Large intestine (tissue), 3 donors: Measurements from ENCODE around the gene PCDHGA12. TPM values are rescaled to one million over a fixed set of nuclear protein-coding genes. Genes with fewer than 3 reads are reported as not detected.
"Not testable (repeated sequence)": the region's sequence is repeated elsewhere in the genome, so short reads cannot be mapped to it uniquely, and the experiment has no call there.

Experiments
- DNase-seq, 2 donors: peaks; one replicate each; pipeline versions ENCODE4 v3.0.0 to v3.0.0-alpha.2; 2013
- H3K27ac ChIP-seq: one replicate; pipeline ENCODE4 v1.5.1; 2013; ENCODE audit warnings: low read length
- H3K27me3 ChIP-seq: 2 replicates; pipeline ENCODE4 v1.6.1; 2013; ENCODE audit warnings: low read length; ENCODE audit not compliant: control insufficient read depth, insufficient read depth
- H3K36me3 ChIP-seq: 2 replicates; pipeline ENCODE4 v1.6.1; 2013; ENCODE audit warnings: low read length; ENCODE audit not compliant: control insufficient read depth, insufficient read depth
- H3K4me1 ChIP-seq: one replicate; pipeline ENCODE4 v1.6.1; 2013; ENCODE audit warnings: low read length; ENCODE audit not compliant: control insufficient read depth, insufficient read depth
- H3K4me3 ChIP-seq: one replicate; pipeline ENCODE4 v1.5.1; 2013; ENCODE audit warnings: low read length
- H3K9me3 ChIP-seq: one replicate; pipeline ENCODE4 v1.6.1; 2013; ENCODE audit warnings: mild to moderate bottlenecking, low read depth, low read length, moderate library complexity; ENCODE audit not compliant: control insufficient read depth
- WGBS: methylation state at CpG from one replicate; pipeline ENCODE4 v1.1.5; 2013; ENCODE audit warnings: low lambda C conversion rate; ENCODE audit not compliant: insufficient coverage; 5-methylcytosine and 5-hydroxymethylcytosine counted together
- polyA plus RNA-seq: library from polyadenylated mRNA; unstranded; fragments of 120-200 nt; gene quantifications from one replicate; pipeline ENCODE4 v1.2.1, GENCODE V29; 2013

Gene PCDHGA12
- polyA plus RNA-seq, 1 donor = 0.81 TPM

GRCh38 chr5:141421489-141421855 is 8.8 kb upstream of the PCDHGA12 start:
- H3K27me3 ChIP-seq = peaks cover 63% of the 10 kb centered on the region
- peaks cover 65% of the 10 kb centered on the region for H3K9me3 ChIP-seq
- H3K36me3 ChIP-seq = no peaks in the 10 kb centered on the region
- no peak overlapping the region for H3K4me3 ChIP-seq
- no peak for DNase-seq
- H3K27ac ChIP-seq = no peak overlapping the region
- WGBS = 10% methylated on average over 2 of the region's 13 CpGs
- H3K4me1 ChIP-seq = no peaks in the 10 kb centered on the region

GRCh38 chr5:141422742-141423291 is 7.5 kb upstream of the PCDHGA12 start:
- H3K27me3 ChIP-seq = peaks cover 70% of the 10 kb centered on the region
- H3K9me3 ChIP-seq = peaks cover 66% of the 10 kb centered on the region
- no peaks in the 10 kb centered on the region for H3K36me3 ChIP-seq
- H3K27ac ChIP-seq = no peak overlapping the region
- DNase-seq = no peak
- H3K4me3 ChIP-seq = no peak overlapping the region
- no peaks in the 10 kb centered on the region for H3K4me1 ChIP-seq
- WGBS = no CpG with 5 or more reads among the region's 42 CpGs

- DNase-seq = no peak
- H3K9me3 ChIP-seq = peaks cover 65% of the 10 kb centered on the region
- WGBS = no CpG with 5 or more reads among the region's 53 CpGs
- no peak overlapping the region for H3K4me3 ChIP-seq
- H3K27me3 ChIP-seq = peaks cover 52% of the 10 kb centered on the region
- H3K36me3 ChIP-seq = no peaks in the 10 kb centered on the region
- no peaks in the 10 kb centered on the region for H3K4me1 ChIP-seq
- H3K27ac ChIP-seq = no peak overlapping the region
These were observed 2.4 kb upstream of the PCDHGA12 start for GRCh38 chr5:141427783-141428426.

GRCh38 chr5:141431286-141431685 is 979 bp downstream of the PCDHGA12 start:
- Histone ChIP-seq H3K27me3 (peaks cover 46% of the 10 kb centered on the region), H3K27ac (no peak overlapping the region), H3K9me3 (peaks cover 50% of the 10 kb centered on the region), H3K4me3 (no peak overlapping the region), H3K4me1 (no peaks in the 10 kb centered on the region), H3K36me3 (no peaks in the 10 kb centered on the region)
- no peak for DNase-seq
- no CpG with 5 or more reads among the region's 37 CpGs for WGBS

DNA sequence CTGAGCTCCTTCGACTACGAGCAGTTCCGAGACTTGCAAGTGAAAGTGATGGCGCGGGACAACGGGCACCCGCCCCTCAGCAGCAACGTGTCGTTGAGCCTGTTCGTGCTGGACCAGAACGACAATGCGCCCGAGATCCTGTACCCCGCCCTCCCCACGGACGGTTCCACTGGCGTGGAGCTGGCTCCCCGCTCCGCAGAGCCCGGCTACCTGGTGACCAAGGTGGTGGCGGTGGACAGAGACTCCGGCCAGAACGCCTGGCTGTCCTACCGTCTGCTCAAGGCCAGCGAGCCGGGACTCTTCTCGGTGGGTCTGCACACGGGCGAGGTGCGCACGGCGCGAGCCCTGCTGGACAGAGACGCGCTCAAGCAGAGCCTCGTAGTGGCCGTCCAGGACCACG is 2.0 kb downstream of the PCDHGA12 start:
- H3K4me1 ChIP-seq, H3K4me3 ChIP-seq, DNase-seq, H3K27ac ChIP-seq, H3K36me3 ChIP-seq: not testable (repeated sequence)
- WGBS = no CpG with 5 or more reads among the region's 38 CpGs
- H3K27me3 ChIP-seq = peaks cover 39% of the 10 kb centered on the region
- H3K9me3 ChIP-seq = peaks cover 48% of the 10 kb centered on the region

DNA sequence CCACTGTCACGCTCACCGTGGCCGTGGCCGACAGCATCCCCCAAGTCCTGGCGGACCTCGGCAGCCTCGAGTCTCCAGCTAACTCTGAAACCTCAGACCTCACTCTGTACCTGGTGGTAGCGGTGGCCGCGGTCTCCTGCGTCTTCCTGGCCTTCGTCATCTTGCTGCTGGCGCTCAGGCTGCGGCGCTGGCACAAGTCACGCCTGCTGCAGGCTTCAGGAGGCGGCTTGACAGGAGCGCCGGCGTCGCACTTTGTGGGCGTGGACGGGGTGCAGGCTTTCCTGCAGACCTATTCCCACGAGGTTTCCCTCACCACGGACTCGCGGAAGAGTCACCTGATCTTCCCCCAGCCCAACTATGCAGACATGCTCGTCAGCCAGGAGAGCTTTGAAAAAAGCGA is 2.4 kb downstream of the PCDHGA12 start:
- DNase-seq, H3K27ac ChIP-seq, H3K36me3 ChIP-seq, H3K4me3 ChIP-seq, H3K4me1 ChIP-seq: not testable (repeated sequence)
- peaks cover 35% of the 10 kb centered on the region for H3K27me3 ChIP-seq
- peaks cover 43% of the 10 kb centered on the region for H3K9me3 ChIP-seq
- 8% methylated on average over 2 of the region's 29 CpGs for WGBS

DNA sequence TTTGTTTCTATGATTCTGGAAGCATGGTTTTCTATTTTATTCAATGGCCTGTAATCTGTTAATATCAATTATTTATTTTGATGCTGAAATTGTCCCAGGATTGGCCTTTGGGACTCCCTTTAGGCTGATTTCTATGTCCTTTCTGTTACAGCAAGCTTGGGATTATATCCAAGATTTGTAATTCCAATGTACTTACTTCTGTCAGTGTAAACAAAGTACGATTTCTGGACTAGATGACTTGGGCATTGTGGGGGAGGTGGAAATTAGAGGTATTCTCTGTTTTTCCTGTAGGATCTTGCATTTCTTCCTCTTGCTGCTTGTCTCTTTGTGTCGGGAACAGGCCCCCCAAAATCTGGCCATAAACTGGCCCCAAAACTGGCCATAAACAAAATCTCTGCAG is 3.7 kb downstream of the PCDHGA12 start:
- WGBS = no CpG with 5 or more reads among the region's 2 CpGs
- no peaks in the 10 kb centered on the region for H3K36me3 ChIP-seq
- DNase-seq = no peak
- no peaks in the 10 kb centered on the region for H3K4me1 ChIP-seq
- peaks cover 38% of the 10 kb centered on the region for H3K9me3 ChIP-seq
- H3K4me3 ChIP-seq = no peak overlapping the region
- H3K27me3 ChIP-seq = peaks cover 29% of the 10 kb centered on the region
- no peak overlapping the region for H3K27ac ChIP-seq

DNA sequence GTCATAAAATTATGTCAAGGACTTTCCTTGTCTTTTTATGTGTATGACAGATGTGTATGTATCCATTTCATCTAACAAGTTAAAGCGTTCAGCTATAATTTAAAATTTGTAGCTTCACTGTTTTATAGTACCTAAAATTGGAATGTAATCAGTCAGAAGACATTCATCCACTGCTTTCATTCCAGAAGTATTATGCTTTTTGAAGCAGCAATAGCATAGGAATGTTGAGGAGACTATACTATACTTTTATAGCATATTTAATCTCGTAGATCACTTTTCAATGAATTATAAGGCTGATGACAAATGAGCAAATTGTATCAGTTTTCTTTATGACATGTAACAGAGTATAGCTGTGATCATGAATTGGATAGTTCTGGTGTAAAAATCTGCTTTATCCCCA is 6.9 kb downstream of the PCDHGA12 start:
- H3K27me3 ChIP-seq = peaks cover 9% of the 10 kb centered on the region
- H3K9me3 ChIP-seq = peaks cover 34% of the 10 kb centered on the region
- no peak overlapping the region for H3K4me3 ChIP-seq
- H3K27ac ChIP-seq = no peak overlapping the region
- H3K36me3 ChIP-seq = no peaks in the 10 kb centered on the region
- DNase-seq = no peak
- WGBS = 89% methylated on average over 1 of the region's 2 CpGs
- no peaks in the 10 kb centered on the region for H3K4me1 ChIP-seq

DNA sequence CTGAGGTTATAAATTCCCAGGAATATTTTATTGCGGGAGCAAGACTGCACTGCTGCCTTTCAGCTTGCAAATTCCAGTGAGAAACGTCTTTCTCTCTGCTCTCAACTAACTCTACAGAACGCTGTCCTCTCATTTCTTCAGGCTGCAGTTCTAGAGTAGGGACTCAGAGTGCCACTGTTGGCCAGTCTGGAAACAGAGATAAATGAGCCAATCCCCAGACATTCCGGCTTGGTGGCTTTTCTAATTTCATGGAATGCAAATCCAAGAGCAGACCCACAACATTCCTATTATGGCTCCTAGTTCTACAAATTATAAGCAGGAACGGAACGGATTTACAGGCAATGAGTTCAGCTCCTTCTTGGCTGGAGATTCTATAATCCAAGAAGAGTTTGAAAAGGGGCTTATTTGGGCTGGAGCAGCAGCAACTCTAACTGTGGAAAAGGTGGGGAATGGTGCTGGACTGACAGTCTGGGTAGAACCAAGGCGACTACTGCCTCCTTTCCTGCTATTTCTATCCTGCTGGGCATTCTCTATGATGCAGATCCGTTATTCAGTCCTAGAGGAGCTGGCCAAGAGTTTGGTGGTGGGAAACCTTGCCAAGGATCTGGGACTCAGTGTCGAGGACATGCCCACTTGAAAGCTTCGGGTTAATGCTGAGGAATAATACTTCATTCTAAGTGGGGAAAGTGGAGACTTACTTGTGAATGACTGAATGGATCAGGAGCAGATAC is 9.3 kb downstream of the PCDHGA12 start:
- Histone ChIP-seq H3K27me3 (no peaks in the 10 kb centered on the region), H3K27ac (no peak overlapping the region), H3K9me3 (peaks cover 21% of the 10 kb centered on the region), H3K36me3 (no peaks in the 10 kb centered on the region), H3K4me3 (no peak overlapping the region), H3K4me1 (no peaks in the 10 kb centered on the region)
- no peak for DNase-seq
- WGBS = no CpG with 5 or more reads among the region's 10 CpGs

- 100% methylated on average over 1 of the region's 9 CpGs for WGBS
- Histone ChIP-seq H3K4me3 (no peak overlapping the region), H3K27ac (no peak overlapping the region), H3K27me3 (no peaks in the 10 kb centered on the region), H3K9me3 (peaks cover 21% of the 10 kb centered on the region), H3K4me1 (no peaks in the 10 kb centered on the region), H3K36me3 (no peaks in the 10 kb centered on the region)
- DNase-seq = no peak
These were observed 10.0 kb downstream of the PCDHGA12 start for GRCh38 chr5:141440341-141440740.
